Stimulated activated CD4-positive, alpha-beta T cell treated with anti-CD3 and anti-CD28 coated beads, Interleukin-15, amount 100 ng/mL, for 48 hours (primary cell): ENCODE results near the gene TRIM47.
"Not testable (repeated sequence)": the region's sequence is repeated elsewhere in the genome, so short reads cannot be mapped to it uniquely, and the experiment has no call there.

Source experiments
- DNase-seq, 2 donors: peaks; one replicate each; pipeline ENCODE4 v3.0.0-alpha.2; 2020; ENCODE audit warnings: low read depth in 2 of 2

TRIM47 gene

DNA sequence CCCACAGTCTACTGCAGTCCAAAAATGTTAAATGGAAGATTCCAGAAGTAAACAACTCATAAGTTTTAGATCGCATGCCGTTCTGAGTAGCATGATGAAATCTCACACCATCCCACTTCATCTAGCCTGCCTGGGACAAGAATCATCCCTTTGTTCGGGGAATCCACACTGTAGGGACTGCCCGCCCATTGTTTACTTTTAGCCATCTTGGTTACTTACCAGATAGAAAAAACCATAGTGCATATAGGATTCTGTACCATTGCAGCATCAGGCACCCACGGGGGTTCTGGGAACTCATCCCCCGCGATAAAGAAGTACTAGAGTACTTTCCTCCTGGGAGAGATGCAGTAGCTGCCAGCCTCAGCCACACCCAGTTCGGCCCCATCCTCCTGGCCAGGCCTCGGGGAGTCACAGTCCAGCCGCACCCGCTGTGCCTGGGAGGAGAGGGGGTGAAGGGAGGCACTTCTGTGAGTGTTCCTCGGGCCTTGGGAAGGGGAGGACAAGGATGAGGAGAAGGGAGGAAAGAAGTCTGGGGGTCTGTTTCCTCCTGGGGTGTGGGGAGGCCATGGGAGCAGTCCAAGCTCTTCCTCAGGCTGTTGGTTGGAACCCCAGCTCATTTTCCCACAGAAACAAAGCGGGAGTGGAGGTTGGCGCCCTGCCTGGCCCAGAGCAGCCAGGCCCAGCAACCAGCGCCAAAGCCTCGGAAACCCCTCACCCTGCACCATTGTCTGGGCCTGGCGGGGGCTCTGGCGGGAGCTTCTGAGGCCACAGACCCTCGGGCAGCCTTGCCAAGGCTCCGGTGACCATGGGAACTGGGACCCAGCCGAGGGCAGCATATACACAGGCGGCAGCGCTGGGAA lies 8.9 kb downstream of the TRIM47 start:
- DNase-seq = no peak

DNA sequence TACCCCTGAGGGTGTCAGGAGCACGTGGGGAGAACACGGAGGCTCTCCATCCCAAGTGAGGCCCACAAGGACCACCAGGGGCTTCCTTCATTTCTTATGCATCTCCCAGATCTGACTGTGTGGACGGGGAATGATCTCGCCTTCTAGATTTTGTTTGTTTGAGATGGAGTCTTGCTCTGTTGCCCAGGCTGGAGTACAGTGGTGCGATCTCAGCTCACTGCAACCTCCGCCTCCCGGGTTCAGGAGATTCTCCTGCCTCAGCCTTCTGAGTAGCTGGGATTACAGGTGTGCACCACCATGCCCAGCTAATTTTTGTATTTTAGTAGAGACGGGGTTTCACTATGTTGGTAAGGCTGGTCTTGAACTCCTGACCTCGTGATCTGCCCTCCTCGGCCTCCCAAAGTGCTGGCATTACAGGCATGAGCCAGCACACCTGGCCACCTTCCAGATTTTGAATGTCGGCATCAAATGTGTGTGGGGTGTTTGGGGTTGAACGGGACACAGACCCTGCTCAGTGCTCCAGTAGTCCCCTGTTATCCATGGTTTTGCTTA lies 9.6 kb downstream of the TRIM47 start:
- not testable (repeated sequence) for DNase-seq

DNA sequence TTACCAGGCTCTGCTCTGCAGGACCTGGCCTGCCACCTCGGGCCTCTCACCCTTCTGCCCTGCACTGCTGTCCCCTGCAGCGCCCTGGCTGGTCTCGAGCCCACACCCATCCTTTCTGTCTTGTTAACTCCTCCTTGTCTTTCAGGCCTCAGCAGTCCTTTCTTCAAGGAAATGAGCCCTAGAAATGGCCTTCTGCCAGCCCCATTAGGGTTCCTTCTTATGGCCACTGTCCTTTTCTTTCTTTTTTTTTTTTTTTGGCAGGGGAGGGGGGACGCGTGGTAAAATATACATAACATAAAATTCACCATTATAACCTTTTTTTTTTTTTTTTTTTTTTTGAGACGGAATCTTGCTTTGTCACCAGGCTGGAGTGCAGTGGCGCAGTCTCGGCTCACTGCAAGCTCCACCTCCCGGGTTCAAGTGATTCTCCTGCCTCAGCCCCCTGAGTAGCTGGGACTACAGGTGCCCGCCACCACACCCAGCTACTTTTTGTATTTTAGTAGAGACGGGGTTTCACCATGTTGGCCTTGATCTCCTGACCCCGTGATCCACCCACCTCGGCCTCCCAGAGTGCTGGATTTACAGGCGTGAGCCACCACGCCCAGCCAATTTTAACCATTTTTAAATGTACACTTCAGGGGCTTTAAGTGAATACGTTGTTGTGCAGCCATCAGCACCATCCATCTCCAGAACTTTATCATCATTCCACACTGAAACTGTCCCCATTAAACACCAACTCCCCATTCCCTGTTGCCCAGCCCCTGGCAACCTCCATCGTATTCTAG lies 12.8 kb downstream of the TRIM47 start:
- DNase-seq = not testable (repeated sequence)

DNA sequence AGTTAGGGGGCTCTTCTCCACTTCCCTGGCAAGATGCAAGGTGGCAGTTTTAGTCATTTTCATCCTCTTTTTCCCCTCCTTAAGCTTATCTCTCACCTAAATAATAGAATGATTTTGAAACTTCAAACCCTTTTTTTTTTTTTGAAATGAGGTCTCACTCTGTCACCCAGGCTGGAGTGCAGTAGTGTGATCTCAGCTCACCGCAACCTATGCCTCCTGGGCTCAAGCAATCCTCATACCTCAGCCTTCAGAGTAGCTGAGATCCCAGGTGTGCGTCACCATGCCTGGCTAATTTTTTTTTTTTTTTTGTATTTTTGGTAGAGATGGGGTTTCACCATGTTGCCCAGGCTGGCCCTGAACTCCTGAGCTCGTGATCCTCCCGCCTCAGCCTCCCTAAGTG lies 13.5 kb downstream of the TRIM47 start:
- DNase-seq = not testable (repeated sequence)

DNA sequence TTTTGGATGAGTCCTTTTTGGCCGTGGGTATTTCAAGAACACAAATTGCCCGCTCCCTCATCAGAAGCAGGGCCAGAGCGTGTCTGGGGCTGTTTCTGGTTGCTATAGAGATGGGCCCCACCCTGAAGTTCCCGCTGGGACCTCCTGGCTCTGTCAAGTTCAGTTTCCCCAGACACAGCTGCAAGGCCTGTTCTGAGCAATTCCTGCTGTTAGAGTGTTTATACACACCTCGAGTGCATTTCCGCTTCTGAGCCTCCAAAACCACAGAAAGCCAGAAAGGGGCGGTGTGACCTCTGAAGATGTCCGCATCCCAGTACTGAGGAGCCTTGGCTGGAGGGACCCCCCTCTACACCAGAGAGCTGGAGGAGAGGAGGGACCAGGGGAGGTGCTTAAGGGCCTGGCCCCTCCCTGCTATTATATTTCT lies 13.9 kb downstream of the TRIM47 start:
- no peak for DNase-seq

DNA sequence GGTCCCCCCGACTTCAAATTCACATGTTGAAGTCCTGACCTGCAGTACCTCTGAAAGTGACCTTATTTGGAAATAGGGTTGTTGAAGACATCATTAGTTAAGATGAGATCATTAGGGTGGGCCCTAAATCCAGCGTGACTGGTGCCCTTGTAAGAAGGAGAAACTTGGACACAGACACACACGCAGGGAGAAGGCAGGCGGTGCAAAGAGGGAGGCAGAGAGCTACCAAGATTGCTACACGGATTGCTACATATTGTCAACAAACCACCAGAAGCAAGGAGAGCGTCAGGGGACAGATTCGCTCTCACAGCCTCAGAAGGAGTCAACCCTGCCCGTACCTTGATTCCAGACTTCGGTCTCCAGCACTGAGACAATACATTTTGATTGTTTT lies 16.5 kb downstream of the TRIM47 start:
- DNase-seq = no peak

DNA sequence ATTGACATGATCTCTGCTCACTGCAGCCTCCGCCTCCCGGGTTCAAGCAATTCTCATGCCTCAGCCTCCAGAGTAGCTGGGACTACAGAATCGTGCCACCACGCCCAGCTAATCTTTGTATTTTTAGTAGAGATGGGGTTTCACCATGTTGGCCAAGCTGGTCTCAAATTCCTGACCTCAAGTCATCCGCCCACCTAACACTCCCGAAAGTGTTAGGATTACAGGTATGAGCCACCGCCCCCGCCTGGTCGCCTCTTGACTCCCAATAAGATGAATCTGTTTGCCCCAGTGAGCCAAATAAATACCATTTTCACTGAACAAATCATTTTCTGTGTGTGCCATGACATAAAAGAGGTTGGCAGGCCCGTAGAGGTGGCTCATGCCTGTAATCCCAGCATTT lies 19.0 kb downstream of the TRIM47 start:
- not testable (repeated sequence) for DNase-seq

DNA sequence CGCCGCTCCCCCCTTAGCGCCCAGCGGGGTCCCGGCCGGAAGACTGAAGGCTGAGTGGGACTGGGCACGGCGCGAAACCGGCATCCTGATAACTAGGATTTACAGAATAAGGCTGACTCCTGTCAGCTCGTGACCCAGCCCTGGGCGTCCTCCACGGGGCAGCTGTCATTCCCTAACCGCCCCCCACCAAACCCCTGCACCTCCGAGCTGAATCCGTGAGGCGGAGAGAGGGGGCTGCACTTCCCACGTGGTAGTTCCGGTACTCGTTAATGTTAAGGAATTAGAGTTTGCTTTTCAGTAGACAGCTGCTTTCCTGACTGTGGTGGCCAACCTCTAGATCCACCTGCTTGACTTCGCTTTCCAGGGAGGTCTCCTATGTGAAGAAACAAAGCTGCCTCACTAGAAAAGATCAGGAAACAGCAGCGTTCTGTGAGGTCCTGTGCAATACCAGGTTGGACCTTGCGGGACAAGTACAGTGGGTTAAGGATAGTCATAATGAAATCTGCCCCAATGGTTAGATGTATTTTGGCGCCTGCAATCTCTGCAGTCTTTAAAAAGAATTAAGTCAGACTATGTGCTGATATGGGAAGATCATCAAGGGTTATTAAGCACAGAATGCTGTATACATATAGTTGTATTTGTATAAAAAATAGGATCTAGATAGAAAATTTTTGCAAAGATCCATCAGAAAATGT lies 22.2 kb downstream of the TRIM47 start:
- no peak for DNase-seq

DNA sequence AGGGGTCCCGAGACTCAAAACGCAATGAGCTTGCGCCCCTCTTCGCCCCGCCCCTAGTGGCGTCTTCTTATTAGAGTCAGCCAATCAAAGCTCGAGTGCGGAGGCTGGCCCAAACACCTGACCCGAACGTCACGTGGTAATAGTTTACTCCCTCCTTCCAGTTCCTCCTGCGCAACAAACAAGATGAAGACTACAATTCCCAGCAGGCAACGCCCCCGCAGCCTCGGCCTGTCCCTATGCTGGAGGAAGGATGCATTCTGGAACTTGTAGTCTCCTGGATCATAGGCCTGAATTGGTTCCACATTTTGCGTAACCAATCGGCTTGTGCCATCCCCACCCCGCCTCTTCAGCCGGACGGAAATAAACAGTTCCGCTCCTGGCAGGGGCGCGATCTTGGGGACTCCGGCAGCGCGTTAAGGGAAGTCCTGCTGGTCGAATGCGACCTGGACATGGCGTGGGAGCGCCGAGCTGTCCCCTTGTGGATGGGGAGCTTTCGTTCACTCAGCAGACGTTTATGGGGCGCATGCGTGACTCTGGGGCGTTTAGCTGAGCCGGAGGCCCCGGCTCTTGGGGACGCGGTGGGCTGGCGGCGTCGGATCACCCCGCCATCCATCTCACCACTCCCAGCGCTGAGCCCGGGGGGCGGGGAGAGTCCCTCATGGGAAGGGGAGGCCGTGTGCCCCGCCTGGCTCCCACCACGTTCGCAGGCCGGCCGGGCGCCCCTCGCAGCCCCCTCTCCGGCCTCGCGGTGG lies 22.9 kb downstream of the TRIM47 start, which contains the start of gene WBP2:
TSS of gene WBP2 (minus strand) at position 26 of the 752 bp plus-strand sequence. CDS start 38 bp downstream, outside the sequence.
- DNase-seq = peak; percentile 98

DNA sequence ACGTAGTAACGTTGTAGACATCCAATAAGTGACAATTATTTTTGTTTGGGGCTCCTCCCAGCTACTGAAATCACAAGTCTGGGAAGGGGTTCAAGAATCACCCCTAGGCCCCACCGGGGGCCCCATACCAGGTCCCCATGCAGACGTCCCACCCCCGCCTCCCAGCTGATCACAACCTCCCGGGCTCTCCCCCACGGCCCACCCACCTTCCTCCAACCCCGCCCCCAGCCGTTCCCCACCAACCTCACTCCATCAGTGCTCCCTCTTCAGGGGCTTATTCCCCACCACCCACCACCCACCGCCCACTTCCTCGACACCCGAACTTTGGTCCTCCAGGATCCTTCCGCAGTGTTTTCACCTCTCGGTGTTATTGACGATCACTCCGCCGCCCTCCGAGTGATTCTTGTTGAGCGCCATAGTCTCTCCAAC lies 23.5 kb downstream of the TRIM47 start:
- no peak for DNase-seq

DNA sequence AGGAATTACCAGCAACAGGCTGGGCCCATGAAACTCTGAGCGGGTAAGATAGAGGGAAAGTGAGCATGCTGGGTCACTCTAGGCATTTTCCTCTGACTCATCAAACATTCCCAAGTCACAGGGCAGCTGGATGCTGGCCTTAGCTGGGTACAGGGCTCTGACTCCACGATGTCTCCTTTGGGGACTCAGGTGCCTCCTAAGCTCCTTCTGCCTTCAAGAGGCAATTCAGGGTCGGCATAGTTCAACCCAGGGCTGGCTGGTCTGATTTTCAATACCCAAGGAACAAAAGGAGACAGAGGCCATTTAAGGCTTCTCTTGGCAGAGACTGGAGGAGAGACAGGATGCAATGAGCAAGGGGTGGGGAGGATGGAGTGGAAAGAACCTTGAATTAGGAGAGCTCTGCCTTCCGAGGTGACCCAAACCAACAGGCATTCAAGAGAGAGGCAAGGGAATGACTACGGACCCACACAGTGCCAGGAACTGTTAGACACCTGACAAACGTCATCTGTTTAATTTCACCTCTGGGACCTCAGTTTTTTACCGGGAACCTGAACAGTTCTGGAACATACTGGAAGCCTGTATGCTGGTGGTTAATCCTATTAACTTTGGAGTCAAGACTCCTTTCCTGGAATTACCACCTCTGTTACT lies 24.2 kb downstream of the TRIM47 start:
- DNase-seq = no peak

DNA sequence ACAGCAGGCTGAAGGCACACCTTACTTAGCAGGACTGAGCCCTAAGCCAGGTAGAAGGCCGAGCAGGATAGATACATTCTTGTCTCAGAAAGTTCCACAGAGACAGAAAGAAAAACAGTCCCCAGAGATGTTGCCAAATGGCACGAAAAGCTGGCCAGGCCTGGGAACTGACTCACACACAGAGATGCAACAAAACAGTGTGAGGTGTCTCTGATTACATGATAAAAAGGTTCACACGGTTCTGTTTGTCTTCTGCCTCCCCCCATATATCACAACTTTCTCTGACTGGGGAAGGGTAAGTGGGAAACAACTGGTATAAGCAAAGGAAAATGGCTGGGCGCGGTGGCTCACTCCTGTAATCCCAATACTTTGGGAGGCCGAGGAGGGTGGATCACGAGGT lies 24.9 kb downstream of the TRIM47 start:
- DNase-seq = no peak

DNA sequence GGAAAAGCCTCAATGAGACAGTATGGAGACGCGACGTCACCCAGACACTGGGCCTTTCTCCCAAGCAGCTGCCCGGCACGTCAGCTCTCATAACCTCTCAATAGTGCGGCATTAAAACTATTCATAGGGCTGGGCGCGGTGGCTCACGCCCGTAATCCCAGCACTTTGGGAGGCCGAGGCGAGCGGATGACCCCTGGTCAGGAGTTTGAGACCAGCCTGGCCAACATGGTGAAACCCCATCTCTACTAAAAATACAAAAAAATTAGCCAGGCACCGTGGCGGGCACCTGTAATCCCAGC lies 26.7 kb downstream of the TRIM47 start:
- DNase-seq = not testable (repeated sequence)

DNA sequence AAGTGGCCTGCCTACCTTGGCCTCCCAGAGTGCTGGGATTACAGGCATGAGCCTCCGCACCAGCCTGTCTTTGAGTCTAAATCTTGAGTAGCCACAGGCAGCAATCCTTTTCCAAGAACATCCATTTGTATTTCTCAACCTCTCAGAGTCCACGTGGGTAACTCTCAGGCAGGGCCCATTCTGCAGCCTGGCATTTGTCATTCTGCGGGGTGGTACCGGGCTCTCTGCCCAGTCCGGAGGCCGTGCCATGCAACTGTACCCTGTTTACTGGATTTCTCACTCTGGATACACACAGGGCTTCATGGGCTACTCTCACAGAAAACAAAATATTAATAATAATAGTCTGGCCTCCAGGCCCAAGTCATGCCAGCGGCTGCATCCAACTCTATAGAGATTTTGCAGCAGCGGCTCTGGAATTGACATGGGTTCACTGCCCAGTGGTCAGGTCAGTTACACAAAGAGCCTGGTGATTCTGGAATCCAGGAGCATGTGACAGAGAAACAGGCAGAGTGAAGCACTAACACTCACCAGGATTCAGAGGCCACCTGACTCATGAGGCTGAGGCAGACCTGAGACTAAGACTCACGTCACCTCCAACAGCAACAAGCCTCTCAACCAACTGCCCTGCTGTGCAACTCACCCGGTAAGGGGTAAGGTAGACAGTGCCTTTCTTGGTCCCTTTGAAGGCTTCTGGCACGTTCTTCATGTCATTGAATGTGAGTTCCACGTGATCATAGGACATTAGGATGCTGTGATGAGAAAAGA lies 27.3 kb downstream of the TRIM47 start:
- no peak for DNase-seq

DNA sequence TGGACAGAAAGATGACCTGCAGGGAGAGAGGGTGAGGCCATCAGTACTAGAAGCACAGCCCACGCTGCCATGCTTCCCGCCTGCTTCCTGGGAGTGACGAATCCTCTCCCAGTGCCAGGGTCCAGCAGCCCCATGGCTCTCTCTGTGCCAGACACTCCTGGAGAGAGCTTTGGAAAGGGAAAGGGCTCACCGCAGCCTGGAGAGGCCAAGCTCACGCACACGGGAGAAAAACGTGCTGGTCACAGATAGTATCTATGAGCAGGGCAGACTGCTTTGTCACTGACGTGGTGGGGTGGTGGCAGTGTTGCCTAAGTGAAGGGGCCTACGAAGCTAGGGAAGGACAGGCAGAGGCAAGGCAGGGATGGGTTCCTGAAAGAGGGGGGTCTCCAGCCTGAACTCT lies 28.7 kb downstream of the TRIM47 start:
- no peak for DNase-seq

DNA sequence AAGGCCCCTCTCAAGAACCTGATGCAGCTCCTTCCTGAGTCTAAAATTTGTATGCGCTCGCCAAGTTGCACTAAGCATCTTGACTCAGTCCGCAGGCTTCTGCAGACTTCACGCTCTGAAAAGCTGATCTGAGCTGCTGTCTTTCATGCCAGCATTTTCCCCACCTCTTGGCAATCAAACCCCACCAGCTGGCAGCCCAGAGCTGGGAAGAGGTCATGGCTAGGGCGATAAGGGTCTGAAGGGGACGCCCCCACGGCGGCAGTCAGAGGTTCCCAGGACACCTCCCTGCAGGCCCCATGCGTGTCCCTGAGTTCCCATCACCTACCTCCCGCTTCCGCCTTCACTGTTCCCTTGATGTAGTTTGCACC lies 29.1 kb downstream of the TRIM47 start:
- no peak for DNase-seq

DNA sequence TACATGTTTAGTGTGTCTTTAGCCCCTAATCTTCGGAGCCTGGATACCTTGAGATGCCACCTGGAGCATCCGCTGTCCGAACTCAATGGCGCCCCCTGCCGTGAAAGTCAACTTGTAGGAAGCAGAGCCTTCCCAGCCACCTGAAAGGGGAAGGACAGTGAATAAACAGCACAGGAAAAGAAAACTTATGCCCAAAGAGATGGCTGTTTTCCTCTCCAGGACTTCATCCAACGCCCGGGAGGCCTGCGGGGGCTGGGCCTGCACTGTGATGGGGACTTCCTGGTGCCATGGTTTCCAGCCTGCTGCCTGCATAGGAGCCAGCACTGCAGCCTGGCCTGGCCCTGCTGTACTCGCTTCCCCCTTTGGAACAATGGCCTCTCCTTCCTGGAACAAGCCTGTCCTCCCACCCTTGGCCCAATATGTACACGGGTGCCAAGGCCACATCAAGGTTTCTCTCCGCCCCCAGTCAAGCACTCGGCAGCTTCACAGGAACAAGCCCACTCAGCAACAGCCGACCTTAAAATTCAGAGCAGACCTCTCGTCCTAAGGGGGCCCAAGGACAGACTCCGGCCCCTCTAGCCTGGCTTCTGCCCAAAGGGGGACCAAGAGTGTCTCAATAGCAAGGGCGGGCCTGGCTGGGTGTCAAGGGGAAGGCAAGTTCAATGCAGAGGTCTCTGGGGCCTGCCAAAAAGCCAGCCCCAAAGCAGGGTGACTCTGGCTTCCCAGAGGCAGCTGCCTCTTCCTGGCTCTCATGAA lies 29.7 kb downstream of the TRIM47 start:
- DNase-seq = peak; percentile 62 to 78

DNA sequence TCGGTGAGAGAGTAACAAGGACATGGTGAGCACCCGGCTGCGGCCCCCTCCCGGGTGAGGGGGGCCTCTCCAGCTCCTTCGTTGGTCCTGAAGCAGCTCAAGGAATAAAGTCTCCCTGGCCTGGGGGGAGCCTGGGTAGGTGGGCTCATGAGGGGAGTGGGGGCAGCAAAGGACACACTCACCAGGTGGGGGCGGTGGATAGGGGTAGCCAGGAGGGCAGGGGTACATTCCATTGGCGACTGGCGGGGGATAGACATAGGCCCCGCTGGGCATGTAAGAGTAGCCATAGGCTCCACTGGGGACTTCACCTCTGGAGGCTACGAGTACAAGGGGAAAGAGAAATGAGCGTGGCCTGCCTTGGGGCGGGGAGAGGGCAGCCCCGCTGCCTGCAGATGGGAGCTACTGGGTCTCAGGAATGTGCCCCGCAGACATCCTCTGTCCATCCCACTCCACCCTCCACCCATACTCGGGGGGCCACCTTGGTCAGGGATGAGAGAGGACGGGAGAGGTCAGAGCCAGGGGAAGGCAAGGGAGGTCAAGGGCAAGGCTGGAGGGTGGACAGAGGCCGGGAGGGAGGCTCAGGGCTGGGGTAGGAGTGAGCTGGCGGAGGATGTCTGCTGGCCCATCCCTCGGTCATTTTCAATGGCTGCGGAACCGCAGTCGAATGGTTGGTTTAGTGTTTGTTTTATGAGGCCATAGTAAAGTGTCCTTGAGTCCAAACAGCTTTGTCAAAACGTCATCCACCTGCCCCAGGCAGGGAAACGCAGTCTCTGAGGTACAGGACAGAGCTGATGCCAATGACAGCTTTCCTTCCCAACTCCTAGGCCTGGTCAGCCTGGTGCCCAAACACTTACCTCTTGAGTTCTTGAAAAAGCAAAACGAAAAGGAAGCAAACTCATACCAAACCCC lies 30.5 kb downstream of the TRIM47 start:
- DNase-seq = no peak
